Inflammatory macrophage treated with lipopolysaccharide for 4 hours (primary cell): ENCODE results near the gene RACGAP1.

ENCODE experiments used
- DNase-seq: peaks from one replicate; pipeline ENCODE4 v3.0.0-alpha.2; 2020

Gene RACGAP1

DNA sequence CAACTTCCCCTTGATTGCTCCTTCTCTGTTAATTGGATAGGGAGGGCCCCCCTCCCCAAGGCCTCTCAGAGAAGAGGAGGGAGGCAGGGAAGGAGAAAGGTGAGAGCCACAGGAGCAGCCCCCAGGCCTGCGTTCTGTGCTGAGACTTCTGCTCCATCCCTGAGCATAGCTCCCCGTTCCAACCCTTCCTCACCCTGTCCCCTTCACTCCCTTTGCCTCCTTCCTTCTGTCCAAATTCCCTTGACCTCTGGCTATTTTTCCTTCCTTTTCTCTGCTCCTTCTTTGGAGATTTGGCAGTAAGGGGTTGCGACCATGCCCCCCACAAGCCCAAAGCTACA is 31.3 kb upstream of the RACGAP1 start:
- DNase-seq: no peak

DNA sequence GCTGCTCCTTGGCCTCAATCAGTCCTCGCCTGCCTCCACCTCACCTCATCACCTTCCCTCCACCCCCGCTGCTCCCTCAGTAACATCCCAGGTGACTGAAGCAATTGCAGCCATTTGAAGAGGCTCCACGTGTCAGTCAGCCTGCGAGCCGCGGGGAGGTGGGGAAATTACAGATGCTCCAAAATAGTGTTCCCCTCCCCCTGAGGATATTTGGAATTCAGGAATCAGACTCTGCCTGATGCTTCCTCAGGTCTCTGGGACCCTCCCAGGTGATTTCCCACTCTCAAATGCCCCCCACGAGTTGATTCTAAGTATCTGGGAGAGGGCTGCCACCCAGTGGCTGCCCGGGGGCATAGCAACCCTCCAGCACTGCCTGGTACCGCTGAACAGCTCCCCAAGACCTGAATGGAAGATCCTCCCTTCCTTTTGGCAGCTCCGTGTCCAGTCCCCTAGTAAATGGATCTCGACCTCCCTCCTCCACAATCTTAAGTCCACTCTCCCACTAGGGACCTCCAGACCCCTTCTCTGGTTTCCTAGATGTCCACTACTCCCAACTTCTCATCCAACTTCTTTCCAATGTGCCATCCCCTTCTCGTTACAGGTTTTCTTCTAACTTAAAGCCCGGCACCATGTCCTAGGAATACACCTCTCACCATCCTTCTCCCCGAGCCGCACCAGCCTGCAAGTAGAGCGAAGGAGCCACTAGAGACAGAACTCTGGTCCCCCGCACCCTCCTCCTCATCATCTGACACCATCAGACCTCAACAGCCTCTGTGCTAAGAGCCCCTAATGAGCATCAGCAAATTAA is 30.7 kb upstream of the RACGAP1 start:
- DNase-seq: peak; percentile 46

GRCh38 chr12:50053583-50053982 is 28.3 kb upstream of the RACGAP1 start:
- no peak for DNase-seq

DNA sequence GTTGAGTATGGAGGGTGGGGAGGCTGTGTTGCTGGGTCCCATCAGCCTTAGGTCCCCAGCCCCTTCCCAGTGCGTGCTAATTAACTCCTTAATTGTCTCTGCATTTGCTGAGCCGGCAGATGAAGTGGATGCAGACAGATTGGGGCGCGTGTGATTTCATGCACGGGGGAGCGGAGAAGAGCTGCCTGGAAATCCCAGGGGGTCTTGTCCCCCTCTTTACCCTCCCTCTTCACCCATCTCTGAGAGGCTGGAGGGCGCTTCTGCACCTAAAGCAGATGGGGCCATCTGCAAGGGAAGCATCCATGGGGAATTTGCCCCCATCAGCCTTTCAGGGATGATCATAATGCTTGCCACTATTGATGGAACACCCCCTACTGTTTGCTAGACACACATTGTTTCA is 27.7 kb upstream of the RACGAP1 start:
- DNase-seq: no peak

- no peak for DNase-seq
Measured at GRCh38 chr12:50052544-50052943, 27.2 kb upstream of the RACGAP1 start.

DNA sequence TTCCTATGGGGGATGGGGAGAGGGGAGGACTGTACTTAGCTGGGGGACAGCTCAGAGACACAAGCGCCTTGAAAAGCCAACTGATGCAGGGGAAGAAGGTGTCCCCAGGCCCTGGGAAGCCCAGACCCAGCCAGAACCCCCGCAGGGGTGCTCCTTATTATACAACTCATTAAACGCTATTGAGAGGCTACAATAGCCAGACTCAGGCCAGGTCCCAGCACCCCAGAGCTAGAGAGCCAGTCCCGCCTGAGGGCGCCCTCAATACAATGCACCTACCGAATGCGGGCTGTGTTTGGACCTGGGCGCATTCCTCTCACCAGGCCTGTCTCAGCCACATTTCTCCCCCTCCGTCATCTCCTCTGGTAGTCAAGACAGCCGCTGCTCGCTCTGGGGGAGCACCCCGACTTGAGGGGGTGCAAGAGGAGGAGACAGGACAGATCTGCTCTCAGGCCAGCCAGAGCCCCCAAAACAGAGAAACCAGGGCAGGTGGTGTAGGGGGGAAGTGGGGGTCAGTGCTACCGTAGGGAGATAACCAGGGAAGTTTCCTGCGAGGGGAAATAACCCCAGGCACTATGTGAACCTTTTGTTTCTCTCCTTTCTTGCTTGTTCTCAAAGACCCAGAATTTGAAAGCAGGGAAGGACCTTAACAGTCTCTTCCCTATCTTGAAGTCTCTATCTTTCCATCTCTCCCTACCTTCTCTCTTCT is 26.0 kb upstream of the RACGAP1 start:
- DNase-seq: no peak

- DNase-seq: peak; percentile 69
Measured at GRCh38 chr12:50050410-50051098, 25.3 kb upstream of the RACGAP1 start.

DNA sequence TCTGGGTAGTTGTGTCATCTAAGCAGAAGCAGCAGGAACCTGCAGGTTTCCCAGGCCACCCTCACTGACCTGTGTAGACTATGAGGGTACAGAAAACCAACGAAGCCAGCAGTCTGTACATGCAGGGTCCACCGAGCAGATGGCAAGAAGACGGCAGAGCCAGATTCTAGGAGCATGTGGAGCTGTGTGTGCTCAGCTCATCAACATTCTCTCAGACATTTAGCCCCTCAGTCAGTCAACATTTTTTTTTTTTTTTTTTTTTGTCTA is 24.8 kb upstream of the RACGAP1 start:
- no peak for DNase-seq

GRCh38 chr12:50049254-50050118 is 24.2 kb upstream of the RACGAP1 start:
- DNase-seq: no peak

DNA sequence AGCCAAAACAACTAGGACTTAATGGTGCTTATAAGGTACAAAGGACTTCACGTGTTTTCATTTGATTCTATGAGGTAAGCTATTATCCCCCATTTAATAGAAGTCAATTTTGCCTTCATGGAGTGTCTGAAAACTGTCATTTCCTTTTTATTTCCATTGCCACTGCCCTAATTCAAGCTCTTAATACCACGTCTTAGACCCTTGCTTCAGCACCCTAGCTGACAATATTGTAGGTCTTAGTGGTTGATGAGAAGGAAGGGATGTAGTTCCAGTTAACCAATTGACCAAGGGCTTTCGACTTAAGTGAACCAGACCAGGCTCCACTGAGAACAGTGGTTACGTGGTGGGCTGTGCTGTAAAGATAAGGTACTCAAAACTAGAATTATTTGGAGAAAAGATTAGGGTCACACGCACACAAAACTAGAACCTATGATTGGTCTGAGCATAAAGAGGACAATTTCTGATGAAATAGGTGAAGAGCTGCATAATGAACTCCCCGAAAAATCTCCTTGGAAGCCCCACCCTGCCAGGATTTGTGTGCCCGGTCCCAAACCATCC is 22.5 kb upstream of the RACGAP1 start:
- DNase-seq: no peak

GRCh38 chr12:50043854-50044253 is 18.6 kb upstream of the RACGAP1 start:
- DNase-seq: no peak

GRCh38 chr12:50043308-50043707 is 18.0 kb upstream of the RACGAP1 start:
- no peak for DNase-seq

DNA sequence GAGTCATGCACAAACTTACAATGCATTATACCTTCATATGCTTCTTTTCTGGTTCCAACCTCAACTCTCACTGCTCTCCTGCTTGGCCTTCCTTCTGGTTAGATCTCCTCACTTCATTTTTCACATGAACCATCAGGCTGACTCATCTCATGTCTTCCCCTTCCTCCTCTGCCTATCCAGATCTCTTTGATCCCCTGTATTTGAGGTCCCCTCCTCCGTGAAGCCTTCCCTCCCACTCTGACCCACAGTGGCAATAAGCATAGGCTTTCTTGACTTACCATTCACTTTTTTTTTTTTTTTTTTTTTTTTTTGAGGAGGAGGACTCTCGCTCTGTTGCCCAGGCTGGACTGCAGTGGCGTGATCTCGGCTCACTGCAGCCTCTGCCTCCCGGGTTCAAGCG is 17.4 kb upstream of the RACGAP1 start:
- DNase-seq: no peak

DNA sequence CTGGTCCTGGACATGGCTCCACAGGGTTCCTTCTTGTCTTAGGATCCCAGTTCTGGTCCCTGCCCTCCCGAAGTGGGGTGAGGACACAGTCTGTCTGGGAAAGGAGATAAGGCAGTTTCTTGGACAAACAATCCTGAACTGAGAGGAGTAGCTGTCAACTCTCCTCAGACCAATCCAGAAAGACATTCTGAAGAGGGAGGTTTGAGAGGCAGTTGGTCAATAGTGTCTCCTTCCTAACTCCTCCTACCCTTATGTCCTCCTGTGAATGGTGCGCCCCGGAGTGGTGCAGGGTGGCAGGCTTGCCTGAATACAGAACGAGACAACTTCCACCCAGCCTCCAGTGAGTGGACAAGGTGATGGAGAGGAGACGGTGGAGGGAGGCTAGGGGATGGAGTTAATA is 16.7 kb upstream of the RACGAP1 start:
- DNase-seq: no peak

DNA sequence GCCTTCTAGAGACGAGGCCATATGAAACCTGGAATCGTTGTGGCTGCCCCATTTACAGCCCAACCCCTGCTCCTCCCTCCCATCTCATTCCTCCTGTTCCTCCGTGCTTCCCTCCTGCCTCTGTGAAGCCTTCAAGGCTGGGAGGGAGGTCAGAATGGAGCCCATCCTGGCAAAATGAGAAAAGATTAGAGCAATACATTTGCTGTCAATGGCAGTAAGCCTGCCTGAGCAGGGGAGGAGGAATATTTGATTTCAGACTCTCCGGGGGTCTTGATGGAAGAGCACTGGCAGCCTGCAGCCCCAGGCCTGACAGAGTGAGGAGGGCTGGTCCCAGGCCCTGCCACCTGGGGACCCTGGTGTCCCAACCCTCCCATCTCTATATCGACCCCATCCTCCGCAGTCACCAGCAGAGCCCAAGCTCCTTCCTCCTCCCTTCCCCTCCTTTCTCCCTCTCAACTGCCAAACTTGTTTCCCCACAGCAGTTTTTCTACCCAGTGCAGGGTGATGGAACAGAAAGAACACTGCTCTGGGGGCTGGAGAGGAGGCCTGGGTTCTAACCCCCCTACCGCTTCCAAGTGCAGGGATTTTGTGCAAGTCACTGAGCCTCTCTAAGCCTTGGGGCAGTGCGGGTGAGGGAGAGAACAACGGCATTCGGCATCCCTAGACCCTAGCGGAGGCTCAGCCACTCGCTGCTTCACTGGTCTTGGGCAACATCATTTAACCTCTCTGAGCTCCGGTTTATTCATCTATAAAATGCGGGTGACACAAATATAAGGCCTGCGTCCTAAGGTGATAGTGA is 16.0 kb upstream of the RACGAP1 start:
- no peak for DNase-seq

DNA sequence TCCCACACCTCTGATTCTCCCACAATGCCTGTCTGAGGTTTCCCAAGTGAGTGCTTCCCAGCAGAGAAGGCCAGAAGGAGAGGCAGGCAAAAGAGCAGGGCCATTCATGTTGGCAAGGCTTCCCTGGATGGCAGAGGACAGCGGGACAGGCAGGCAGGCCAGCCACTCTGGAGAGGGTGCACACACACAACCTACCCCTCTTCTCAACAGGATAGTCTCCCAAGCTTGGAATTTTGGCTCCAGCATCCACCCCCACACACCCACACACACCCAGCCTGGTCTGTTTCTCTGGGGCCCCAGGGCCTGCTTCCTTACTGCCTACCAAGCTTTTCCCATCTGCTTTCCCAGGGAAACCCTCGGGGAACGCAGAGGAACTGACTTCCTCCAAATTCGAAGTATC is 15.4 kb upstream of the RACGAP1 start:
- no peak for DNase-seq

DNA sequence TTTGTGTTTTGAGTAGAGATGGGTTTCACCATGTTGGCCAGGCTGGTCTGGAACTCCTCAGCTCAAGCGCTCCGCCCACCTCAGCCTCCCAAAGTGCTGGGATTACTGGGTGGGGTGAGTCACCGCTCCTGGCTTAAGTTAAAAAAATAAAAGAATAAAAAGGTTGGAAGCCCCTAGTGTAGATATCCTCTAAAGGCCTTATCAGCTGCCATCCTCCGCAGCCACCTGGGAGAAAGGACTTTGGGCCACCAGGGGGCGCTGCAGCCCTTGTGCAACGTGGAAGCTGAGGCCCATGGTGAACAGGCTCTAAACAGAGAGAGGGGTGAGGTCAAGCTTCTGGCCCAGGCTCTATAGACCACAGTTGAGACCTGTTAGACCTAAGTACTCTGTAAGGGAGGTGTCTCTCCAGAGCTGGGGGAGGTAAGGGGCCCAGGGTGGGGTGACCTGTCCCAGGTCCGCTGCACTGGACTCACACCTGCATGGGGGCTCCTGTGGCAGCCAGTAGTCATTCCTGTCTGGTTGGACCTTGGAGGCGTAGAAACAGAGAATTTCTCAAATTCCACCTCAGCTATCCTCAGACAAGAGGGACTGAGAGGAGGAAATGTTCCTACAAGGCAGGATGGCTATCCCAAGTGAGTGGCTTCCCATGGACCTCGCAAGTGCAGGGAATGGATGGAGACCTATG is 14.0 kb upstream of the RACGAP1 start:
- peak; percentile 81 for DNase-seq

DNA sequence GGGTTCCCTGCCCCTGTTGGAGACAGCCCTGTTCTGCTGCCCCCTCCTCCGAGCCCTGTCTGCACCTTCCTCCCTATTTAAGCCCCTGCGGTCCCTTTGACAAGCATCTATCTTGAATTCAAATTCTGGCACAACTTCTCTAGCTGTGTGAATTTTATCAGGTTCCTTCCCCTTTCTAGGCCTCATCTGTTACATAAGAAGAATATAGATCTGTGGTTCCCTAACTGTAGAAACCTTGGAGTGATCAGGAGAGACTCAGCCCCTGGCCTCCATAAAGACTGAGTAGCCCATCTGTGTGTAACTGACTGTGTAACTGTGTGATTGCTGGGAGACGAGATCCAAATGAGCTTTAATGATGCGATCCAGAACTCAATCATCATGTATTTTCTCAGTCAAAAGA is 13.0 kb upstream of the RACGAP1 start:
- DNase-seq: peak; percentile 42

DNA sequence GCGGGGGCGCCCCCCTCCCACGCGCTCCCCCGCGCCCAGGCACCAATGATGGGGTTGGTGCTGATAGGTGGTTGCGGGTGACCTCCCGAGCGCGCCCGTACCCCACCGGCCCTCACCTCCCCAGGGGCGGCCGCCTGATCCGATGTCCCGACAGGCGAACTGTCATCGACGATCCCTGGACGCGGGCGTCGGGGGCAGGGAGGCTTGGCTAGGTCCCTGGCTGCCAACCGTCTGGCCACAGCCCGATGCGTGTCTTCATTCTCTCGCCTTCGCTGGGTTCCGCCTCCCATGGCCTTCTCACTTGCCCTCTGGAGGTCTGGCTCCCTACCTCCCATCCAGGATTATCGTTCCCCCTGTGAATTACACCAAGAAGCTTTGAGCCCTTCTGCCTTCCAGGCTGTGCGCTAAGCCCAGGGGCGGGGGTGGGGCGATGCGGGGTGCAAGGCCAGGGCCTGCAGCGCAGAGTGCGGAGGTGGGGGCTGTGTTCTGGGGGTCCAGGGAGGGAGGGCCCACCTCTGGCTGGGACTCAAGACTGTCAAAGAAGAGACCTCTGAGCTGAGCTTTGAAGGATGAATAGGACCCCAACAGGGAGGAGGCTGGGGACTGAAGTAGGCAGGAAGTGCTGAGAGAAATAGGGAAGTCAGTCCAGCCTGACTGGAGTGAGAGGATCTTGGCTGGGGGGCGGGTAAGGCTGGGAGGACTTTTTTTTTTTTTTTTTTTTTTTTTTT is 7.7 kb upstream of the RACGAP1 start:
- peak; percentile 72 for DNase-seq

GRCh38 chr12:50032515-50032853 is 7.2 kb upstream of the RACGAP1 start:
- DNase-seq: no peak

DNA sequence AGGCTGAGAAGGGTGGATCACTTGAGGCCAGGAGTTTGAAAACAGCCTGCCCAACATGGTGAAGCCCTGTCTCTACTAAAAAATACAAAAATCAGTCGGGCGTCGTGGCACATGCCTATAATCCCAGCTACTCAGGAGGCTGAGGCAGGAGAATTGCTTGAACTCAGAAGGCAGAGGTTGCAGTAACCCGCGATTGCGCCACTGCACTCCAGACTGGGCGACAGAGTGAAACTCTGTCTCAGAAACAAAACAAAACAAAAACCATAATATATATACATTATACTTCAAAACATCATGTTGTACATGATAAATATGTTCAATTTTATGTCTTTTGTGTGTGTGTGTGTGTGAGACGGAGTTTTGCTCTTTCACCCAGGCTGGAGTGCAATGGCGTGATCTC is 5.2 kb upstream of the RACGAP1 start:
- peak; percentile 61 for DNase-seq
